Activated CD4-positive, alpha-beta T cell treated with anti-CD3 and anti-CD28 coated beads, Interleukin-2, amount 50 U/mL, for 24 hours (primary cell): Measurements from ENCODE around the gene RCC2.

Source experiments
- DNase-seq, 2 donors: peaks; one replicate each; pipeline ENCODE4 v3.0.0-alpha.2; 2020; ENCODE audit warnings: low read depth in 1 of 2, low spot score in 1 of 2

RCC2 gene

GRCh38 chr1:17442841-17443240 is 3.4 kb upstream of the RCC2 start:
- DNase-seq = no peak

- DNase-seq = no peak
Observed at GRCh38 chr1:17441993-17442357, 2.5 kb upstream of the RCC2 start.

- no peak for DNase-seq
Observed at GRCh38 chr1:17441265-17441992, 2.0 kb upstream of the RCC2 start.

GRCh38 chr1:17440827-17441168 is 1.3 kb upstream of the RCC2 start:
- no peak for DNase-seq

GRCh38 chr1:17440074-17440826 is 773 bp upstream of the RCC2 start:
- DNase-seq = no peak

GRCh38 chr1:17438318-17439249 is 893 bp downstream of the RCC2 start:
- peak; percentile 53 to 60 for DNase-seq

GRCh38 chr1:17437580-17438317 is 1.7 kb downstream of the RCC2 start:
- peak; percentile 38 to 42 for DNase-seq

GRCh38 chr1:17437260-17437579 is 2.3 kb downstream of the RCC2 start:
- no peak for DNase-seq

- DNase-seq = no peak
Observed at GRCh38 chr1:17436380-17437174, 2.9 kb downstream of the RCC2 start.

GRCh38 chr1:17434601-17435000 is 4.9 kb downstream of the RCC2 start:
- DNase-seq = no peak

GRCh38 chr1:17434016-17434415 is 5.5 kb downstream of the RCC2 start:
- no peak for DNase-seq

GRCh38 chr1:17433261-17433660 is 6.2 kb downstream of the RCC2 start:
- DNase-seq = no peak

- no peak for DNase-seq
Observed at GRCh38 chr1:17432412-17432811, 7.1 kb downstream of the RCC2 start.

GRCh38 chr1:17429183-17429582 is 10.3 kb downstream of the RCC2 start:
- no peak for DNase-seq

GRCh38 chr1:17427696-17428660 is 11.5 kb downstream of the RCC2 start:
- no peak for DNase-seq

GRCh38 chr1:17425806-17426600 is 13.5 kb downstream of the RCC2 start:
- DNase-seq = no peak

GRCh38 chr1:17423781-17424245 is 15.7 kb downstream of the RCC2 start:
- no peak for DNase-seq

- no peak for DNase-seq
Observed at GRCh38 chr1:17422461-17422860, 17.0 kb downstream of the RCC2 start.
